B cell (primary cell): ENCODE measurements around the gene ATP1B4.

Source experiments
- EZH2 ChIP-seq: IDR thresholded peaks from 2 replicates; pipeline ENCODE4 v1.6.1; 2012; ENCODE audit warnings: borderline replicate concordance, low read depth, mild to moderate bottlenecking, moderate library complexity, low read length; ENCODE audit not compliant: insufficient read depth, poor library complexity, severe bottlenecking
- TF ChIP-seq, protein P1 (sequence below): fragments of 200-600 bp; IDR thresholded peaks from one replicate; pipeline ENCODE4 v1.8.0; 2022; ENCODE audit warnings: antibody characterized with exemption, mild to moderate bottlenecking

DNA sequence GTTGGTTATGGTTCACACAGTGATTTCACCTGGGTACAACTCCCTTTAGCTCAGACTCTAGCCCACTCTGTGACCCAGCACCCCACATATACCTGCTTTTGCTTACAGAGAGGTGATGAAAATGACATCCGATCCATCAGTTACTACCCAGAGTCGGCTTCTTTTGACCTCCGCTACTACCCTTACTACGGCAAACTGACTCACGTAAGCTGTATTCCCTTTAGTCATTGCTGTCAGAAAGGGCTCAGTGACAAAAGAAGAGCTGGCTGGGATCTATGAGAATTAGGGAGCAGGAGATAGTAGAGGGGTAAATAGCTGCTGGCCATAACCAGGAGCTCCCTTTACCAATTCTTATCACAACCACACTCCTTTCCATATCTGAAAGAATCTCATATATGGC is 16.7 kb downstream of the ATP1B4 start:
- TF ChIP-seq, protein P1, sequence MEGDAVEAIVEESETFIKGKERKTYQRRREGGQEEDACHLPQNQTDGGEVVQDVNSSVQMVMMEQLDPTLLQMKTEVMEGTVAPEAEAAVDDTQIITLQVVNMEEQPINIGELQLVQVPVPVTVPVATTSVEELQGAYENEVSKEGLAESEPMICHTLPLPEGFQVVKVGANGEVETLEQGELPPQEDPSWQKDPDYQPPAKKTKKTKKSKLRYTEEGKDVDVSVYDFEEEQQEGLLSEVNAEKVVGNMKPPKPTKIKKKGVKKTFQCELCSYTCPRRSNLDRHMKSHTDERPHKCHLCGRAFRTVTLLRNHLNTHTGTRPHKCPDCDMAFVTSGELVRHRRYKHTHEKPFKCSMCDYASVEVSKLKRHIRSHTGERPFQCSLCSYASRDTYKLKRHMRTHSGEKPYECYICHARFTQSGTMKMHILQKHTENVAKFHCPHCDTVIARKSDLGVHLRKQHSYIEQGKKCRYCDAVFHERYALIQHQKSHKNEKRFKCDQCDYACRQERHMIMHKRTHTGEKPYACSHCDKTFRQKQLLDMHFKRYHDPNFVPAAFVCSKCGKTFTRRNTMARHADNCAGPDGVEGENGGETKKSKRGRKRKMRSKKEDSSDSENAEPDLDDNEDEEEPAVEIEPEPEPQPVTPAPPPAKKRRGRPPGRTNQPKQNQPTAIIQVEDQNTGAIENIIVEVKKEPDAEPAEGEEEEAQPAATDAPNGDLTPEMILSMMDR = no peak
- no peak for TF ChIP-seq EZH2
